Measurements from ENCODE around the gene OFD1.
A peak's percentile ranks its signal among the peaks of the same experiment; 100 is the strongest.

OFD1 gene, protein sequence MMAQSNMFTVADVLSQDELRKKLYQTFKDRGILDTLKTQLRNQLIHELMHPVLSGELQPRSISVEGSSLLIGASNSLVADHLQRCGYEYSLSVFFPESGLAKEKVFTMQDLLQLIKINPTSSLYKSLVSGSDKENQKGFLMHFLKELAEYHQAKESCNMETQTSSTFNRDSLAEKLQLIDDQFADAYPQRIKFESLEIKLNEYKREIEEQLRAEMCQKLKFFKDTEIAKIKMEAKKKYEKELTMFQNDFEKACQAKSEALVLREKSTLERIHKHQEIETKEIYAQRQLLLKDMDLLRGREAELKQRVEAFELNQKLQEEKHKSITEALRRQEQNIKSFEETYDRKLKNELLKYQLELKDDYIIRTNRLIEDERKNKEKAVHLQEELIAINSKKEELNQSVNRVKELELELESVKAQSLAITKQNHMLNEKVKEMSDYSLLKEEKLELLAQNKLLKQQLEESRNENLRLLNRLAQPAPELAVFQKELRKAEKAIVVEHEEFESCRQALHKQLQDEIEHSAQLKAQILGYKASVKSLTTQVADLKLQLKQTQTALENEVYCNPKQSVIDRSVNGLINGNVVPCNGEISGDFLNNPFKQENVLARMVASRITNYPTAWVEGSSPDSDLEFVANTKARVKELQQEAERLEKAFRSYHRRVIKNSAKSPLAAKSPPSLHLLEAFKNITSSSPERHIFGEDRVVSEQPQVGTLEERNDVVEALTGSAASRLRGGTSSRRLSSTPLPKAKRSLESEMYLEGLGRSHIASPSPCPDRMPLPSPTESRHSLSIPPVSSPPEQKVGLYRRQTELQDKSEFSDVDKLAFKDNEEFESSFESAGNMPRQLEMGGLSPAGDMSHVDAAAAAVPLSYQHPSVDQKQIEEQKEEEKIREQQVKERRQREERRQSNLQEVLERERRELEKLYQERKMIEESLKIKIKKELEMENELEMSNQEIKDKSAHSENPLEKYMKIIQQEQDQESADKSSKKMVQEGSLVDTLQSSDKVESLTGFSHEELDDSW

DNA sequence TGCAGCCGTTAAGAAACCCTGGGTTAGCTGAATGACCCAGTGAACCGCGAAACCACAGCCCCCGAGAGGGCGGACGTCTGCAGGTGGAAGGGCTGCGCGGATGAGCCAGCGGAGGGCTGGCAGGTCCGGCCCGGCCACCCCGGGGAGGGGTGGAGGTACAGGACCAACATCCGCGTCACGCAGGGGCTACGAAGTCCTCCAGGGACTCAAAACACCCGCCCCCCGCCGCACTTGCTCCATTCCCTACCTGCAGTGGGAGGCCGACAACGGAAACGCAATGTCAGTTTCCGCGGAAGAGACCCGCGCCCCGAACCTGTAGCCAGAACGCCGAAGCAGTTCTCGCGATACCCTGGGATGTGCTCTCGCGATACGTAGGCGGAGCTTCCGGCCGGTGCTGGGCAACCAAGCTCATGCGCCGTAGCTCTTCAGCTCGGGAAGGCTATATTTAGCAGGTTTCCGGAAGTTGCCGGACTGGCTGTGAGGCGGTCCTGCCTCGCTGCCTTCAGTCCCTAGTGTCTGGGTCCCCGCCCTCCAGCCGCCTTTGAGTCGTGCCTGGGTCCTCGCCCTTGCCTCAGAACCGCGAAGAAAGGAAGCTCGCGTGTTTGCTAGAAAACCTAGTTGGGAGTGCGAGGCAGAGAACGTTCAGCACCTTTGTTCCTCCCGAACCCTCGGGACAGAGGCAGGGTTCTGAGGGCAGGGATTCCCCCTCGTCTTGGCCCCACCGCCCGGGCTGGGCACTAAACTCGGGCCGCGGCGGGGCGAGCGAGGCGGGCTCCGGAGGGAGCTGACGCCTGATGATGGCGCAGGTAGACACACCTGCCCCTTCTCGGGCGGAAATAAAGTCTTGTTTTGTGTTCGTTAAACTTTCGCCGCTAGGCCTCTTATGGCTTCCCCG lies at the start of gene OFD1, which contains the start of gene TRAPPC2:
Gene OFD1, plus strand, starts transcription at position 471 of the 895 bp plus-strand sequence. Its CDS starts 324 bp downstream, at position 795.
Gene TRAPPC2, minus strand, starts transcription at position 343 of the 895 bp plus-strand sequence. CDS start 14,657 bp downstream, outside the sequence.
- DNase-seq (peak; percentile 91), ATAC-seq (ENCODE audit: insufficient read depth, low read depth) (peak; percentile 96)
- Histone ChIP-seq H3K27ac (ENCODE audit: low read length) (peak within 1 kb of the TSS; percentile 93), H4K20me1 (ENCODE audit: insufficient read depth, low read length) (no peaks in the 10 kb centered on the region), H3K4me2 (ENCODE audit: insufficient read depth, low read length) (peak within 1 kb of the TSS; percentile 84), H3K9ac (ENCODE audit: low read depth, low read length) (peak within 1 kb of the TSS; percentile 90), H3K27me3 (ENCODE audit: insufficient read depth, low read length, poor library complexity) (no peaks in the 10 kb centered on the region), H3K36me3 (ENCODE audit: insufficient read depth, low read length) (peaks cover 10% of the 10 kb centered on the region; the same call in 1 of the 2 replicates), H3K4me1 (ENCODE audit: insufficient read depth, low read length) (peaks cover 37% of the 10 kb centered on the region), H3K4me3 (ENCODE audit: low read depth in 1 of 2, low read length in 2 of 2) (peak within 1 kb of the TSS; percentile 92 to 97), H3K9me3 (ENCODE audit: insufficient read depth, low read length, severe bottlenecking) (no peaks in the 10 kb centered on the region), H2AFZ (ENCODE audit: low read depth, low read length) (peak within 1 kb of the TSS; percentile 93), H3K79me2 (ENCODE audit: insufficient read depth, low read length) (peaks cover 49% of the 10 kb centered on the region)
- TF ChIP-seq EZH2 (IDR thresholded peaks at IDR 0.05; ENCODE audit: borderline replicate concordance, low read depth, low read length, severe bottlenecking): no peak
- TF ChIP-seq, protein P1, sequence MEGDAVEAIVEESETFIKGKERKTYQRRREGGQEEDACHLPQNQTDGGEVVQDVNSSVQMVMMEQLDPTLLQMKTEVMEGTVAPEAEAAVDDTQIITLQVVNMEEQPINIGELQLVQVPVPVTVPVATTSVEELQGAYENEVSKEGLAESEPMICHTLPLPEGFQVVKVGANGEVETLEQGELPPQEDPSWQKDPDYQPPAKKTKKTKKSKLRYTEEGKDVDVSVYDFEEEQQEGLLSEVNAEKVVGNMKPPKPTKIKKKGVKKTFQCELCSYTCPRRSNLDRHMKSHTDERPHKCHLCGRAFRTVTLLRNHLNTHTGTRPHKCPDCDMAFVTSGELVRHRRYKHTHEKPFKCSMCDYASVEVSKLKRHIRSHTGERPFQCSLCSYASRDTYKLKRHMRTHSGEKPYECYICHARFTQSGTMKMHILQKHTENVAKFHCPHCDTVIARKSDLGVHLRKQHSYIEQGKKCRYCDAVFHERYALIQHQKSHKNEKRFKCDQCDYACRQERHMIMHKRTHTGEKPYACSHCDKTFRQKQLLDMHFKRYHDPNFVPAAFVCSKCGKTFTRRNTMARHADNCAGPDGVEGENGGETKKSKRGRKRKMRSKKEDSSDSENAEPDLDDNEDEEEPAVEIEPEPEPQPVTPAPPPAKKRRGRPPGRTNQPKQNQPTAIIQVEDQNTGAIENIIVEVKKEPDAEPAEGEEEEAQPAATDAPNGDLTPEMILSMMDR (IDR thresholded peaks at IDR 0.05; ENCODE audit: borderline replicate concordance, extremely low read depth, low read length, poor library complexity, severe bottlenecking): no peak

DNA sequence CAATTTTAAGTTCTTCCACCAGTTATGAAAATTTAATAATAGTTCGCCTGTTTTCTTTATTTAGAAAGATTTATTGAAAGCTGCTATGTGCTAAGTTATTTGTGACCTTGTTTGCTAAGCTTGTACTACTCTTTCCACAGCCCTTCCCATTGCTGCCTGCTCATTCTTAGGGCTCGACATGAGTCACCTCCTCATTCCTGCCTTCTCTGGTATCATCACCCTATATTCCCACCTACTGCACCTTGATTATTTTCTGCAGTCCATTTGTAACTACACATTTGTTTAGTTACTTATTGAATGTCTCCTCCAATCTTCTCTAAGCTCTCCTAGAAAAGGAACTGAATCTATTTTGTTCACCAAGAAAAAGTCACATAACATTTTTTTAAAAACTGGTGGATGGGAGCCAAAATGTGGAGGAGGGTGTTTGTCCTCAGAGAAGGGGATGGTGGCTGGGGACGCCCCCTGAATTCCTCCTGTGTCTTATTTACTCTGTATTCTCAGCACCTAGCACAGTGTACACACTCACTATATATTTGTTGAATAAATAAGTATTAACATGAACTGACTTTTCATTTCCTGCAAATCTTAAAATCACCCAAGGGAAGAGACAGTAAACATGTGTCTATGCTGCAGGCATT lies 49.3 kb upstream of the OFD1 start:
- Histone ChIP-seq H3K9me3 (ENCODE audit: insufficient read depth, low read length, severe bottlenecking) (no peaks in the 10 kb centered on the region), H4K20me1 (ENCODE audit: insufficient read depth, low read length) (no peaks in the 10 kb centered on the region), H3K27ac (ENCODE audit: low read length) (no peak overlapping the region), H3K79me2 (ENCODE audit: insufficient read depth, low read length) (peaks cover 13% of the 10 kb centered on the region), H2AFZ (ENCODE audit: low read depth, low read length) (no peak overlapping the region), H3K9ac (ENCODE audit: low read depth, low read length) (no peak overlapping the region), H3K27me3 (ENCODE audit: insufficient read depth, low read length, poor library complexity) (no peaks in the 10 kb centered on the region), H3K4me1 (ENCODE audit: insufficient read depth, low read length) (peaks cover 10% of the 10 kb centered on the region), H3K36me3 (ENCODE audit: insufficient read depth, low read length) (no peaks in the 10 kb centered on the region), H3K4me2 (ENCODE audit: insufficient read depth, low read length) (no peak overlapping the region), H3K4me3 (ENCODE audit: low read depth in 1 of 2, low read length in 2 of 2) (no peak overlapping the region)
- ATAC-seq (ENCODE audit: insufficient read depth, low read depth) (no peak), DNase-seq (no peak)
- TF ChIP-seq EZH2 (IDR thresholded peaks at IDR 0.05; ENCODE audit: borderline replicate concordance, low read depth, low read length, severe bottlenecking): no peak
- TF ChIP-seq, protein P1 (IDR thresholded peaks at IDR 0.05; ENCODE audit: borderline replicate concordance, extremely low read depth, low read length, poor library complexity, severe bottlenecking): no peak

DNA sequence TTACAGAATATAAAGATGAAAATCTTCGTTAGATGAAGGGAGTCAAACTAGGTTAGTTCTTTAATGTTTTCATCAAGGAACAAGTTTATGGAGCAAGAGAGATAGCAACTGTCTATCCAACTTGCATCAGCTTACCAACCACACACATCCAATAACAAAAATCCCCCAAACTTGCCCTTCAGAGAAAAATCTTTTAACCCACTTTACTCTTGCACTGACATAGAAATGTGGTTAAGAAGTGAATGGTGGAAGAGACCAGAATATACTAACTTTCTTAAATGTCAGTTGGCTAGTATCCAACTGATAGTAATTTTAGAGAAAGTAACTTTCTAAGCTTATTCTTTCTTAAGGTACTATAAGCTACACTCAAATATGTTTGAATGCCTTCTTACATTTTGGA lies 47.3 kb upstream of the OFD1 start:
- no peak overlapping the region for H2AFZ ChIP-seq (ENCODE audit: low read depth, low read length)
- H4K20me1 ChIP-seq (ENCODE audit: insufficient read depth, low read length): no peaks in the 10 kb centered on the region
- no peak overlapping the region for H3K4me3 ChIP-seq (ENCODE audit: low read depth in 1 of 2, low read length in 2 of 2)
- H3K79me2 ChIP-seq (ENCODE audit: insufficient read depth, low read length): peaks cover 30% of the 10 kb centered on the region
- no peaks in the 10 kb centered on the region for H3K9me3 ChIP-seq (ENCODE audit: insufficient read depth, low read length, severe bottlenecking)
- DNase-seq (no peak), ATAC-seq (ENCODE audit: insufficient read depth, low read depth) (no peak)
- no peak for TF ChIP-seq EZH2 (IDR thresholded peaks at IDR 0.05; ENCODE audit: borderline replicate concordance, low read depth, low read length, severe bottlenecking)
- TF ChIP-seq, protein P1 (IDR thresholded peaks at IDR 0.05; ENCODE audit: borderline replicate concordance, extremely low read depth, low read length, poor library complexity, severe bottlenecking): no peak
- H3K36me3 ChIP-seq (ENCODE audit: insufficient read depth, low read length): no peaks in the 10 kb centered on the region
- H3K27me3 ChIP-seq (ENCODE audit: insufficient read depth, low read length, poor library complexity): no peaks in the 10 kb centered on the region
- no peak overlapping the region for H3K27ac ChIP-seq (ENCODE audit: low read length)
- peaks cover 22% of the 10 kb centered on the region for H3K4me1 ChIP-seq (ENCODE audit: insufficient read depth, low read length)
- H3K9ac ChIP-seq (ENCODE audit: low read depth, low read length): no peak overlapping the region
- no peak overlapping the region for H3K4me2 ChIP-seq (ENCODE audit: insufficient read depth, low read length)

All from DND-41 (cell line).